ENCODE data around the gene WNT3.

Gene WNT3

DNA sequence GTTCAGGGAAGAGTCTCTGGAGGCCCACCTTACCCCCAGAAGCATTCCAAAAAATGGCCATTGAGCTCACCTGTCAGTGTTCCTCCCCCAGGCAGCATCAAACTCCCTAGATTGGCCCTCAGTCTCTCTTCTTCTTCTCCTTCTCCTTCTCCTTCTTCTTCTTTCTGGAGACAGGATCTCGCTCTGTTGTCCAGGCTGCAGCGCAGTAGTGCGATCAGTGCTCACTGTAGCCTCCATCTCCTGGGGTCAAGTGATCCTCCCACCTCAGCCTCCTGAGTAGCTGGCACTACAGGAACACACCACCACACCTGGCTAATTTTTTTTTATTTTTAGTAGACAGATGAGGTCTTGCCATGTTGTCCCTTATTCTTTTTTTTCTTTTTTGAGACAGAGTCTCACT is 16.4 kb upstream of the WNT3 start:
- DNase-seq (ENCODE audit: extremely low read depth, low read depth), result no peak
- TF ChIP-seq, protein P1, sequence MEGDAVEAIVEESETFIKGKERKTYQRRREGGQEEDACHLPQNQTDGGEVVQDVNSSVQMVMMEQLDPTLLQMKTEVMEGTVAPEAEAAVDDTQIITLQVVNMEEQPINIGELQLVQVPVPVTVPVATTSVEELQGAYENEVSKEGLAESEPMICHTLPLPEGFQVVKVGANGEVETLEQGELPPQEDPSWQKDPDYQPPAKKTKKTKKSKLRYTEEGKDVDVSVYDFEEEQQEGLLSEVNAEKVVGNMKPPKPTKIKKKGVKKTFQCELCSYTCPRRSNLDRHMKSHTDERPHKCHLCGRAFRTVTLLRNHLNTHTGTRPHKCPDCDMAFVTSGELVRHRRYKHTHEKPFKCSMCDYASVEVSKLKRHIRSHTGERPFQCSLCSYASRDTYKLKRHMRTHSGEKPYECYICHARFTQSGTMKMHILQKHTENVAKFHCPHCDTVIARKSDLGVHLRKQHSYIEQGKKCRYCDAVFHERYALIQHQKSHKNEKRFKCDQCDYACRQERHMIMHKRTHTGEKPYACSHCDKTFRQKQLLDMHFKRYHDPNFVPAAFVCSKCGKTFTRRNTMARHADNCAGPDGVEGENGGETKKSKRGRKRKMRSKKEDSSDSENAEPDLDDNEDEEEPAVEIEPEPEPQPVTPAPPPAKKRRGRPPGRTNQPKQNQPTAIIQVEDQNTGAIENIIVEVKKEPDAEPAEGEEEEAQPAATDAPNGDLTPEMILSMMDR (IDR thresholded peaks at IDR 0.05; ENCODE audit: low read depth, low read length), result no peak

DNA sequence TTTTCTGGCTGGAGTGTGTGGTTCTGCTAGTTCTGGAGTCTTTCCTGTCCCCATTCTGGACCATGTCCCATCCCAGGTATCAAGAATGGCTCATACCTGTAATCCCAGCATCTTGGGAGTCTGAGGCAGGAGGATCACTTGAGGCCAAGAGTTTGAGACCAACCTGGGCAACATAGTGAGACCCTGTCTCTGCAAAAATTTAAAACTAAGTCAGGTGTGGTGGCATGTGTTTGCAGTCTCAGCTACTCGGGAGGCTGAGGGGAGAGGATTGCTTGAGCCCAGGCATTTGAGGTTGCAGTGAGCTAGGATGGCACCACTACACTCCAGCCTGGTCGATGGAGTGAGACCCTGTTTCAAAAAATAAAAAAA is 15.3 kb upstream of the WNT3 start:
- DNase-seq (ENCODE audit: extremely low read depth, low read depth), result no peak
- TF ChIP-seq, protein P1 (IDR thresholded peaks at IDR 0.05; ENCODE audit: low read depth, low read length), result no peak

DNA sequence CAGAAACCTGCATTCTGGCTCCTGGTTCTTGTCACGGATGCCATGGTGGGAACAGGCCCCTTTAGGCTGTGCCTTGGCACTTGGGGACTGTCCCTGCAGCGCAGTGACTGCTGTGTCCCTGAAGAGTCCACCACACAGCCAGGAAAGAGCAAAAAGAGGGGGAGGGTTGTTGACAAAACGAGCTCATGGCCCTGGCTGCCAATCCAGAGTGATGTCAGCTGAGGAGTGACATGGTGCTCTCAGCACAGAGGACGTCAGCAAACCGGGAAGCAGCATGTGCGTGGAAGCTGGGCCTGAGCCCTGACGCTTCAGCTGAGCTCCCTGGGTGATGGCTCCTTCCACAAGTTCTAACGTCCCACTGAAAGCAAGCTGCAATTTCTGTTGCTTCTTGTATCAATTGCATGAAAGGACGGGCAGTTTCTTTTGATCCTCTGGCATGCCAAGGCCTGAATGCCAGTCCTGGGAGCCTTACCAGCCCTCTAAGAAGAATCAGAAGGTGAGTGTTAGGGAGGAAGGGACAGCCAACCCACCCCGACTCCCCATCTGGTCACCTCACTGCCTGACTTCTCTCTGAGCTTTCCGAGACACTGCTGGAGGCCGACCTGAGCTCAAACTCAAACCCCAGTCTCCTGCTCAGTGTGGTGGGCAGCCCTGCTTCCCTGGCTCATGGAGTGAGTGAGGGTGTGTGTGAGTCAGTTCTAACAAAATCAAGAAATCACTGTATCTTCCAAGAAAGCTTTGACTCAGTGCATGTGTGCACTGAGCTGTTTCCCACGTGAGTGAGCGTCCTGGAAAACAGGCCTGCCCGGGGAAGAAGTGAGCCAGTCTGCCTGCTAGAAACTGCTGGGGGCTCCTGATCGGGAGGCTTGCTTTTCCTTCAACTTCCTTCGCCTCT is 14.7 kb upstream of the WNT3 start:
- DNase-seq (ENCODE audit: extremely low read depth, low read depth), result no peak
- TF ChIP-seq, protein P1 (IDR thresholded peaks at IDR 0.05; ENCODE audit: low read depth, low read length), result no peak

DNA sequence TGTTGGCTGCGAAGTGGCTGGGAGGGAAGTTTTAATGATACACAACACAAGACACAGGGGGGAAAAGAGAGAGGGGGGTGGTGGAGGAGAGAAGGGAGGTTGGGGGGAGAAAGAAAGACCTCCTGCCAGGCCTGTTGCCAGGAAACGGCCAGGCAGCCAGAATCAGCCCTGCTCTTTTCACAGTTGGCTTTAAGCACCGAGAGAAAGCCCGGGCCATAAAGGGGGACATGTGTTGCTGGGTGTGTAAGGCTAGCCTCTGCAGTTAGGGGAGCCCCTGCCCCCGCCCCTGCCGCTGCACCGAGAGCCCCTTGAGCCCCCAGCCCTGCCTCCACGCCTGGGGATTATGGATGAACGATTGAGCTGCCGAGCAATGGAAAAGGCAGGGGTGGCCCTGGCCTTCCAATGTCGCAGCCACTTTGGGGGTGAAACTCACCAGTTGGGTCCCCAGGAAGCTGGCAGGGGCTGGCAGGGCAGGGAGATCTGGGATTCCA is 13.9 kb upstream of the WNT3 start:
- TF ChIP-seq, protein P1 (IDR thresholded peaks at IDR 0.05; ENCODE audit: low read depth, low read length), result no peak
- no peak for DNase-seq (ENCODE audit: extremely low read depth, low read depth)

DNA sequence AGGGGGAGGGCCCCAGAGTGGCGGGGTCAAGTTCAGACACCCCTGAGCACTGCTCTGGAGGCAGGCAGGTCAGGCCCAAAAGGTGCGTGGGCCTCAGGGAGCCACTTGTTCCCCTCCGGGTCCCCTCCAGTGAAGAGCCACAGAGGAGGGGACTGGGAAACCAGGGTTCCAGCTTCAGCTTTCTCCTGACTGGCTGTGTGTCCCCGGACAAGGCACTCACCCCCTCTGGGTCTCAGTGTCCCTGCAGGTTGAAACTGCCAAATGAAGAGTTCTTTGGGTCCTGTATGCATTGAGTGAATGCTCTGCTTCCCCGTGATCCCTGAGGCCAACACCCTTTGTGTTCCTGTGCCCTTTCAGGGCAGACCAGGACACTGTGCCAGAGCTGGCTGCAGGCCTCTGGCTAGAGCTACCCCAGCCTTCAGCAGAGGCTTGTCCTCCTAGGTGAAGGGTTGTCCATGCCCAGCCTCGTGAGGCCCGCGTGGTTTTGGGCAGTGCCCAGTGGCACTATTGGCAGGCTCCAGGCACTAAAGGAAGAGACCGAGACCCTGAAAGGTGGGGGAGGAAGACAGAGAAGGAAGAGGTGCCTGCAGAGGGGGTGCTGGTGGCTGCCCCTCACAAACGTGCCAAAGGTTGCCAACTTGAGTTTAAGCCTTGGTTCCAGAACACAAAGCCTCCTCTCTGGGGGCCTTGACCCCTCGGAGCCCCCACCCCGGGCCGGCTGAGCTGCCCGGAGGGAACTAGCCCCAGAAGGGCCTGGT is 13.3 kb upstream of the WNT3 start:
- TF ChIP-seq, protein P1 (IDR thresholded peaks at IDR 0.05; ENCODE audit: low read depth, low read length), result no peak
- no peak for DNase-seq (ENCODE audit: extremely low read depth, low read depth)

DNA sequence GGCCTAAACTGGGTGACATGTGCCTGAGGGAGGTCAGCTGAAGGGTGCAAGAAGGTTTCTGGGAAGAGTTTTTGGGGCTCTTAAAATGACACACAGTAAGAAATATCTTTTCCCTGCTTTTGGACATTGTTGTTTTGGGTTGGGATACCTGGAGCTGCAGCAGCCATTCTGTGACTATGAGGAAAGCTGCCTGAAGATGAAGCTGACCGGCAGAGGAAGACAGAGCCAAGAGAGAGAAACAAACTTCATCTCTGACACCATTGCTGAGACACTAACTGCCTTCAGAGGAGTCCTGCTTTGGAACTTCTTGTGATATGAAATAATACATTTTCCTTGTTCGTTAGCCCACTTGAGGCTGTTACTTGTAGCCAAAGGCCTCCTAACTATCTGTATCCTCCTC is 8.8 kb upstream of the WNT3 start:
- TF ChIP-seq, protein P1 (IDR thresholded peaks at IDR 0.05; ENCODE audit: low read depth, low read length), result no peak
- DNase-seq (ENCODE audit: extremely low read depth, low read depth), result no peak

DNA sequence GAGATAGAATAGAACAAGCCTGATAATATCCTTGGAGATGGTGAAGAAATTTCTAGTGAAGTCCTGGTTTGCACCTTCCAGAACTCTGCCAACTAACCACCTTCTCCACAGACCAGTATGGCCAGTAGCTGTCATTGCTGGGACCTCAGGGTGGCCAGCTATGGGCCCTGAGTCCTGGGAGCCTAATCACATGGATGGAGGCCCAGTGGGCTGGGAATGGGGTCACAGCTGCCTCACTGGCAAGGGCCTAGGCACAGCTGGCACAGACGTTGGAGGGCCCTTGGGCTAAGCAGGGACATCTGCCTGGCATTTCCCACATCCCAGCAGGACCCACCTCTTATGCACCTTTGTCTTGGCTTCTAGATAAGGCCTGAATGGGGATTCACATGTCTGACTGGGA is 7.6 kb upstream of the WNT3 start:
- DNase-seq (ENCODE audit: extremely low read depth, low read depth), result no peak

More for the DNA sequence above, 7.6 kb upstream of the WNT3 start:
- TF ChIP-seq, protein P1 (IDR thresholded peaks at IDR 0.05; ENCODE audit: low read depth, low read length), result no peak
